ENCODE measurements around the gene TBCE. TPM values are rescaled to one million over a fixed set of nuclear protein-coding genes. Genes with fewer than 3 reads are reported as not detected.

TBCE gene
- total RNA-seq, 4 donors from 2014 or later = 11.2 to 18.6 (median 14.6) TPM

GRCh38 chr1:235441159-235441685 is 74.0 kb downstream of the TBCE start:
- no peak overlapping the region for H3K4me3 ChIP-seq
- peaks cover 5 to 100% (median 24%) of the 10 kb centered on the region in 3 donors for H3K36me3 ChIP-seq
- H3K9me3 ChIP-seq = no peaks in the 10 kb centered on the region
- TF ChIP-seq POLR2A (IDR thresholded peaks at IDR 0.05) (no peak), CTCF (IDR thresholded peaks at IDR 0.05) (no peak)
- no peaks in the 10 kb centered on the region for H3K27me3 ChIP-seq
- 78 to 89% methylated on average over 6 of the region's 6 CpGs for WGBS, 2 donors
- intact Hi-C loops (cut with DNase I) = no loop called here
- peaks cover 0 to 8% (median 0%) of the 10 kb centered on the region in 3 donors for H3K4me1 ChIP-seq
- DNase-seq = no peak
- H3K27ac ChIP-seq = peak overlapping the region in 1 of 4 donors; percentile 12

GRCh38 chr1:235442788-235443429 is 75.7 kb downstream of the TBCE start:
- TF ChIP-seq POLR2A (IDR thresholded peaks at IDR 0.05) (no peak), CTCF (IDR thresholded peaks at IDR 0.05) (no peak)
- Histone ChIP-seq H3K36me3 (peaks cover 5 to 100% (median 20%) of the 10 kb centered on the region in 3 donors), H3K4me1 (peaks cover 0 to 8% (median 0%) of the 10 kb centered on the region in 3 donors), H3K4me3 (no peak overlapping the region), H3K9me3 (no peaks in the 10 kb centered on the region), H3K27me3 (no peaks in the 10 kb centered on the region), H3K27ac (peak overlapping the region in 3 of 4 donors; percentile 31 to 49 (median 47))
- no peak for DNase-seq
- 74 to 76% methylated on average over 7 to 9 of the region's 9 CpGs for WGBS, 2 donors
- intact Hi-C loops (cut with DNase I) = no loop called here

GRCh38 chr1:235448616-235449015 is 81.4 kb downstream of the TBCE start:
- Histone ChIP-seq H3K27me3 (no peaks in the 10 kb centered on the region), H3K4me3 (no peak overlapping the region), H3K4me1 (no peaks in the 10 kb centered on the region), H3K9me3 (no peaks in the 10 kb centered on the region), H3K27ac (no peak overlapping the region), H3K36me3 (peaks cover 4 to 100% (median 37%) of the 10 kb centered on the region in 3 donors)
- no peak for DNase-seq
- no peak for TF ChIP-seq POLR2A (IDR thresholded peaks at IDR 0.05)
- no peak for TF ChIP-seq CTCF (IDR thresholded peaks at IDR 0.05)
- 80 to 81% methylated on average over 7 of the region's 7 CpGs for WGBS, 2 donors
- intact Hi-C loops (cut with DNase I) = no loop called here

- TF ChIP-seq CTCF (IDR thresholded peaks at IDR 0.05) = no peak
- no peak for TF ChIP-seq POLR2A (IDR thresholded peaks at IDR 0.05)
- Histone ChIP-seq H3K36me3 (peaks cover 0 to 100% (median 38%) of the 10 kb centered on the region in 3 donors), H3K4me3 (no peak overlapping the region), H3K27ac (no peak overlapping the region), H3K4me1 (no peaks in the 10 kb centered on the region), H3K27me3 (no peaks in the 10 kb centered on the region), H3K9me3 (no peaks in the 10 kb centered on the region)
- 77 to 78% methylated on average over 5 of the region's 5 CpGs for WGBS, 2 donors
- no peak for DNase-seq
- intact Hi-C loops (cut with DNase I) = no loop called here
Measured at GRCh38 chr1:235450433-235450832, 83.2 kb downstream of the TBCE start.

- Histone ChIP-seq H3K4me1 (no peaks in the 10 kb centered on the region), H3K9me3 (no peaks in the 10 kb centered on the region), H3K27ac (no peak overlapping the region), H3K27me3 (no peaks in the 10 kb centered on the region), H3K4me3 (no peak overlapping the region), H3K36me3 (peaks cover 0 to 100% (median 38%) of the 10 kb centered on the region in 3 donors)
- WGBS, 2 donors = 52 to 80% methylated on average over 2 of the region's 2 CpGs
- intact Hi-C loops (cut with DNase I) = no loop called here
- TF ChIP-seq CTCF (IDR thresholded peaks at IDR 0.05) (no peak), POLR2A (IDR thresholded peaks at IDR 0.05) (no peak)
- no peak for DNase-seq
Measured at GRCh38 chr1:235450886-235451483, 83.8 kb downstream of the TBCE start.
